GM18909 (cell line): ENCODE results near the gene REPS1.
"Not testable (repeated sequence)": the region's sequence is repeated elsewhere in the genome, so short reads cannot be mapped to it uniquely, and the experiment has no call there.

Experiments
- ATAC-seq: cut with Tn5 transposase; IDR thresholded peaks from one replicate; pipeline ENCODE4 v1.9.1; 2021; ENCODE audit warnings: mild to moderate bottlenecking; ENCODE audit not compliant: unreplicated experiment, poor library complexity

Gene REPS1

GRCh38 chr6:139006477-139006876 is 18.4 kb upstream of the REPS1 start:
- no peak for ATAC-seq

GRCh38 chr6:139003751-139004150 is 15.7 kb upstream of the REPS1 start:
- no peak for ATAC-seq

GRCh38 chr6:138999949-139000725 is 12.1 kb upstream of the REPS1 start:
- ATAC-seq, result no peak

GRCh38 chr6:138997136-138997535 is 9.1 kb upstream of the REPS1 start:
- ATAC-seq, result no peak

- no peak for ATAC-seq
Observed at GRCh38 chr6:138996524-138996923, 8.5 kb upstream of the REPS1 start.

GRCh38 chr6:138993410-138993809 is 5.4 kb upstream of the REPS1 start:
- not testable (repeated sequence) for ATAC-seq

GRCh38 chr6:138992965-138993364 is 4.9 kb upstream of the REPS1 start:
- not testable (repeated sequence) for ATAC-seq

- ATAC-seq, result no peak
Observed at GRCh38 chr6:138991206-138991605, 3.2 kb upstream of the REPS1 start.

GRCh38 chr6:138989098-138989983 is 1.3 kb upstream of the REPS1 start:
- ATAC-seq, result no peak

- peak; percentile 27 for ATAC-seq
Observed at GRCh38 chr6:138988469-138988834, 399 bp upstream of the REPS1 start.

GRCh38 chr6:138987080-138987642 is 892 bp downstream of the REPS1 start:
- no peak for ATAC-seq

GRCh38 chr6:138986578-138986977 is 1.5 kb downstream of the REPS1 start:
- no peak for ATAC-seq

GRCh38 chr6:138981416-138981815 is 6.6 kb downstream of the REPS1 start:
- no peak for ATAC-seq

- peak; percentile 62 for ATAC-seq
Observed at GRCh38 chr6:138979813-138980668, 8.0 kb downstream of the REPS1 start.

- no peak for ATAC-seq
Observed at GRCh38 chr6:138979365-138979764, 8.7 kb downstream of the REPS1 start.

GRCh38 chr6:138978229-138978628 is 9.8 kb downstream of the REPS1 start:
- ATAC-seq, result no peak

- ATAC-seq, result no peak
Observed at GRCh38 chr6:138977646-138978167, 10.3 kb downstream of the REPS1 start.

GRCh38 chr6:138977242-138977641 is 10.8 kb downstream of the REPS1 start:
- ATAC-seq, result no peak

- no peak for ATAC-seq
Observed at GRCh38 chr6:138975815-138976214, 12.2 kb downstream of the REPS1 start.
